HepG2 (cell line): Measurements from ENCODE around the gene CPB2. TPM values are rescaled to one million over a fixed set of nuclear protein-coding genes. Genes with fewer than 3 reads are reported as not detected.

Experiments
- ATAC-seq: fragments of 200-7000 bp; cut with Tn5 transposase; 3 replicates; pipeline ENCODE4 v1.9.1; 2020; ENCODE audit warnings: mild to moderate bottlenecking, moderate library complexity
- BruUV-seq: library from RNA; stranded (reverse); fragments of 400-500 nt; replicated peaks from 2 replicates; lab custom pipeline; 2021; lab: Mats Ljungman, UMichigan
- CTCF ChIA-PET: fragments of 300-600 bp; formaldehyde crosslinking; extraction: SDS; loops from one replicate; lab custom pipeline; 2021; ENCODE audit warnings: low total read pairs, inconsistent platforms, low intra/inter-chr PET ratio; lab: Yijun Ruan, JAX
- POLR2A ChIA-PET: fragments of 350-600 bp; sonication (Branson Sonifier 250); formaldehyde crosslinking; loops from one replicate; lab custom pipeline; 2020; ENCODE audit warnings: antibody characterized with exemption, inconsistent platforms; lab: Yijun Ruan, JAX
- DNase-seq: peaks from one replicate; pipeline ENCODE4 v3.0.0-alpha.2; 2015; ENCODE audit warnings: low spot score
- FAIRE-seq: peaks from 3 replicates; lab custom pipeline; 2011; peaks lifted over from hg19 to GRCh38; lab: Jason Lieb, UNC
- H2AFZ ChIP-seq: one replicate; pipeline ENCODE4 v1.6.1; 2011; ENCODE audit warnings: low read length, inconsistent platforms
- H3K27ac ChIP-seq: fragments of 300-600 bp; 3 replicates; pipeline ENCODE4 v1.8.0; 2011; ENCODE audit warnings: mixed run types, mild to moderate bottlenecking, mixed read lengths, low read length, inconsistent platforms; ENCODE audit not compliant: insufficient read depth; ENCODE audit errors: extremely low read length
- H3K27me3 ChIP-seq, 2 experiments: fragments of 200-600 bp in 1 of 2; 2 replicates in 1 of 2; 3 replicates in 1 of 2; pipeline versions ENCODE4 v1.6.0 to v1.8.0; 2011; ENCODE audit warnings: low read length in 2 of 2, mild to moderate bottlenecking in 2 of 2, moderate library complexity in 2 of 2, inconsistent platforms in 1 of 2; ENCODE audit not compliant: insufficient read depth in 2 of 2, control insufficient read depth in 1 of 2
- H3K36me3 ChIP-seq, 2 experiments: fragments of 200-600 bp in 1 of 2; replicated peaks in 1 of 2; 2 replicates in 1 of 2; 3 replicates in 1 of 2; pipeline versions ENCODE4 v1.5.1 to v1.8.0; 2011; ENCODE audit warnings: low read length in 2 of 2, inconsistent platforms in 1 of 2; ENCODE audit not compliant: insufficient read depth in 2 of 2, control insufficient read depth in 1 of 2
- H3K4me1 ChIP-seq: 2 replicates; pipeline ENCODE4 v1.5.1; 2012; ENCODE audit warnings: low read length, inconsistent platforms; ENCODE audit not compliant: insufficient read depth
- H3K4me2 ChIP-seq: 2 replicates; pipeline ENCODE4 v1.6.0; 2011; ENCODE audit warnings: low read depth, low read length, inconsistent platforms
- H3K4me3 ChIP-seq, 3 experiments: fragments of 200-600 bp in 1 of 3; sonication (generic), shearing (Covaris generic) in 1 of 3; replicated peaks in 1 of 3; 2 replicates each; pipeline ENCODE4 v1.5.1; 2011 to 2016; ENCODE audit warnings: low read length in 3 of 3, inconsistent platforms in 2 of 3, low read depth in 2 of 3, mild to moderate bottlenecking in 2 of 3, control low read depth in 1 of 3, mixed read lengths in 1 of 3; ENCODE audit not compliant: insufficient read depth in 1 of 3
- H3K79me2 ChIP-seq: one replicate; pipeline ENCODE4 v1.6.1; 2011; ENCODE audit warnings: low read length, inconsistent platforms; ENCODE audit not compliant: insufficient read depth
- H3K9ac ChIP-seq: 2 replicates; pipeline ENCODE4 v1.6.0; 2011; ENCODE audit warnings: mild to moderate bottlenecking, low read depth, low read length, inconsistent platforms; ENCODE audit not compliant: insufficient read depth
- H3K9me3 ChIP-seq: 2 replicates; pipeline ENCODE4 v1.5.1; 2012; ENCODE audit warnings: mild to moderate bottlenecking, low read length
- H4K20me1 ChIP-seq: 2 replicates; pipeline ENCODE4 v1.6.0; 2011; ENCODE audit warnings: inconsistent platforms, mild to moderate bottlenecking, low read length, moderate library complexity; ENCODE audit not compliant: insufficient read depth
- GATAD2A ChIP-seq: IDR thresholded peaks from 2 replicates; pipeline ENCODE4 v1.6.1; 2016
- KDM5B ChIP-seq: sonication (generic); formaldehyde crosslinking; IDR thresholded peaks from 2 replicates; pipeline ENCODE4 v1.4.0; 2020; ENCODE audit warnings: missing genetic modification reagents, mild to moderate bottlenecking, borderline replicate concordance
- MEF2D ChIP-seq: sonication (generic); formaldehyde crosslinking; IDR thresholded peaks from 2 replicates; pipeline ENCODE4 v1.5.1; 2020; ENCODE audit warnings: mild to moderate bottlenecking, missing genetic modification reagents
- MYPOP ChIP-seq: sonication (generic); formaldehyde crosslinking; IDR thresholded peaks from 2 replicates; pipeline ENCODE4 v1.8.1; 2023; ENCODE audit warnings: mild to moderate bottlenecking, moderate library complexity, missing genetic modification reagents
- RBAK ChIP-seq: sonication (generic); formaldehyde crosslinking; IDR thresholded peaks from 2 replicates; pipeline ENCODE4 v1.5.1; 2020; ENCODE audit warnings: mild to moderate bottlenecking, missing genetic modification reagents
- USF2 ChIP-seq, 2 experiments: sonication (generic) in 1 of 2; formaldehyde crosslinking in 1 of 2; IDR thresholded peaks; 2 replicates each; pipeline versions ENCODE4 v1.5.1 to v1.6.1; 2011 to 2020; ENCODE audit warnings: borderline replicate concordance in 1 of 2, low read depth in 1 of 2, low read length in 1 of 2, mild to moderate bottlenecking in 1 of 2, missing genetic modification reagents in 1 of 2, moderate library complexity in 1 of 2
- YEATS2 ChIP-seq: sonication (generic); formaldehyde crosslinking; IDR thresholded peaks from 2 replicates; pipeline ENCODE4 v1.4.0; 2020; ENCODE audit warnings: missing genetic modification reagents, borderline replicate concordance
- ZNF44 ChIP-seq: sonication (generic); formaldehyde crosslinking; IDR thresholded peaks from 2 replicates; pipeline ENCODE4 v1.5.1; 2020; ENCODE audit warnings: mild to moderate bottlenecking, missing genetic modification reagents
- ZNF580 ChIP-seq: IDR thresholded peaks from 2 replicates; pipeline ENCODE4 v1.6.1; 2016; ENCODE audit warnings: low read depth, borderline replicate concordance
- ZNF768 ChIP-seq: sonication (generic); formaldehyde crosslinking; IDR thresholded peaks from 2 replicates; pipeline ENCODE4 v1.4.0; 2020; ENCODE audit warnings: missing genetic modification reagents
- WGBS: methylation state at CpG from one replicate; pipeline ENCODE4 v1.1.6; 2017; ENCODE audit warnings: low lambda C conversion rate; 5-methylcytosine and 5-hydroxymethylcytosine counted together
- in situ Hi-C: cut with HindIII; loops from 2 replicates; pipeline ENCODE4 v1.10.0; 2017; ENCODE audit warnings: low pct_unique_long_range_greater_than_20kb; ENCODE audit not compliant: extremely low pct_ligation_motif_present
- intact Hi-C: fragments of 100-400 bp; cut with micrococcal nuclease; formaldehyde crosslinking; loops from one replicate; pipeline ENCODE4 v1.10.0; 2022; ENCODE audit not compliant: unreplicated experiment
- polyA plus RNA-seq, 8 experiments: library from polyadenylated mRNA; depleted of rRNA in 3 of 8; stranded (reverse) in 7 of 8; unstranded in 1 of 8; fragments of >200 nt; fragmentation: Illumina TruSeq in 4 of 8; extraction: Trizol in 4 of 8; gene quantifications; 2 replicates each; pipeline versions ENCODE4 v1.2.1 to v1.2.3, GENCODE V29; 2011 to 2016; ENCODE audit warnings: low read depth in 4 of 8, missing spikeins in 1 of 8, mixed read lengths in 1 of 8; ENCODE audit not compliant: insufficient read depth in 1 of 8
- total RNA-seq, 5 experiments: library from RNA; depleted of rRNA; stranded (reverse); fragments of >200 nt; fragmentation: Illumina TruSeq; extraction: Trizol; gene quantifications; 2 replicates each; pipeline ENCODE4 v1.2.3, GENCODE V29; 2016; ENCODE audit warnings: low read depth in 1 of 5

The CPB2 gene
- total and polyA plus RNA-seq, 2 of the 13 experiments (the other 11 are each of a cell fraction or from before 2014, with no cell fraction given): 125 to 140 TPM

- 81% methylated on average over 6 of the region's 6 CpGs for WGBS
- no peaks in the 10 kb centered on the region for H3K79me2 ChIP-seq
- TF ChIP-seq KDM5B (CRISPR knock-in tag): no peak
- TF ChIP-seq YEATS2 (CRISPR knock-in tag): no peak
- TF ChIP-seq RBAK (CRISPR knock-in tag): no peak
- TF ChIP-seq USF2 (IDR thresholded peaks at IDR 0.05; ENCODE audit: low read depth, low read length): no peak
- TF ChIP-seq USF2 (CRISPR knock-in tag; IDR thresholded peaks at IDR 0.05; ENCODE audit: borderline replicate concordance): no peak
- no peak for TF ChIP-seq ZNF580 (CRISPR knock-in tag)
- TF ChIP-seq ZNF768: no peak
- TF ChIP-seq GATAD2A (CRISPR knock-in tag): no peak
- TF ChIP-seq ZNF44 (CRISPR knock-in tag): no peak
- TF ChIP-seq MYPOP (CRISPR knock-in tag): no peak
- TF ChIP-seq MEF2D (CRISPR knock-in tag): no peak
- TF ChIP-seq, all 625 proteins: peak for 0
- in situ Hi-C loops: no loop called here
- H3K27ac ChIP-seq: no peak overlapping the region
- H3K4me2 ChIP-seq: no peak overlapping the region
- H3K4me1 ChIP-seq: peaks cover 35% of the 10 kb centered on the region
- CTCF ChIA-PET: no interaction called here
- ATAC-seq (no peak), DNase-seq (no peak), FAIRE-seq (no peak)
- intact Hi-C loops: no loop called here
- H3K27me3 ChIP-seq: no peaks in the 10 kb centered on the region
- H3K9ac ChIP-seq: no peak overlapping the region
- no peak overlapping the region for H3K4me3 ChIP-seq
- no peaks in the 10 kb centered on the region for H3K36me3 ChIP-seq
- H3K9me3 ChIP-seq: no peaks in the 10 kb centered on the region
- H2AFZ ChIP-seq: no peak overlapping the region
- no TSS peak for BruUV-seq
- POLR2A ChIA-PET: no interaction called here
- H4K20me1 ChIP-seq: no peaks in the 10 kb centered on the region
Observed at GRCh38 chr13:46119883-46120614, 15.2 kb upstream of the CPB2 start.
